NCI-H2196 (cell line): ENCODE measurements around the gene LRRC37A3.
"Not testable (repeated sequence)": the region's sequence is repeated elsewhere in the genome, so short reads cannot be mapped to it uniquely, and the experiment has no call there.

Experiments used
- DNase-seq: peaks from one replicate; lab custom pipeline; 2025; ENCODE audit not compliant: unreplicated experiment; lab: John Stamatoyannopoulos, UW

LRRC37A3 gene

GRCh38 chr17:64926430-64926829 is 7.2 kb upstream of the LRRC37A3 start:
- DNase-seq: not testable (repeated sequence)

GRCh38 chr17:64925244-64925643 is 6.0 kb upstream of the LRRC37A3 start:
- DNase-seq: not testable (repeated sequence)

GRCh38 chr17:64923051-64923568 is 3.8 kb upstream of the LRRC37A3 start:
- not testable (repeated sequence) for DNase-seq

- DNase-seq: peak; percentile 21
Observed at GRCh38 chr17:64920419-64921172, 1.3 kb upstream of the LRRC37A3 start.

GRCh38 chr17:64920026-64920418 is 744 bp upstream of the LRRC37A3 start:
- peak; percentile 14 for DNase-seq

GRCh38 chr17:64918842-64919288 is 413 bp downstream of the LRRC37A3 start:
- DNase-seq: peak; percentile 47

- DNase-seq: not testable (repeated sequence)
Observed at GRCh38 chr17:64917540-64917939, 1.7 kb downstream of the LRRC37A3 start.

- DNase-seq: not testable (repeated sequence)
Observed at GRCh38 chr17:64915244-64915643, 4.0 kb downstream of the LRRC37A3 start.

- not testable (repeated sequence) for DNase-seq
Observed at GRCh38 chr17:64910191-64910514, 9.1 kb downstream of the LRRC37A3 start.

GRCh38 chr17:64909511-64910190 is 9.6 kb downstream of the LRRC37A3 start:
- not testable (repeated sequence) for DNase-seq

- not testable (repeated sequence) for DNase-seq
Observed at GRCh38 chr17:64904069-64904468, 15.2 kb downstream of the LRRC37A3 start.

- not testable (repeated sequence) for DNase-seq
Observed at GRCh38 chr17:64897136-64897535, 22.1 kb downstream of the LRRC37A3 start.

GRCh38 chr17:64874210-64874609 is 45.1 kb downstream of the LRRC37A3 start:
- not testable (repeated sequence) for DNase-seq

GRCh38 chr17:64847504-64848466 is 71.5 kb downstream of the LRRC37A3 start:
- peak; percentile 68 for DNase-seq

GRCh38 chr17:64846892-64847291 is 72.4 kb downstream of the LRRC37A3 start:
- DNase-seq: not testable (repeated sequence)

- DNase-seq: not testable (repeated sequence)
Observed at GRCh38 chr17:64843918-64844317, 75.4 kb downstream of the LRRC37A3 start.

GRCh38 chr17:64842900-64843299 is 76.4 kb downstream of the LRRC37A3 start:
- DNase-seq: not testable (repeated sequence)

- DNase-seq: not testable (repeated sequence)
Observed at GRCh38 chr17:64840960-64841359, 78.3 kb downstream of the LRRC37A3 start.

GRCh38 chr17:64838513-64838912 is 80.8 kb downstream of the LRRC37A3 start:
- DNase-seq: not testable (repeated sequence)

- DNase-seq: peak; percentile 71
Observed at GRCh38 chr17:64837018-64837761, 82.1 kb downstream of the LRRC37A3 start.
